ENCODE data around the gene PIP4K2B.

The PIP4K2B gene

DNA sequence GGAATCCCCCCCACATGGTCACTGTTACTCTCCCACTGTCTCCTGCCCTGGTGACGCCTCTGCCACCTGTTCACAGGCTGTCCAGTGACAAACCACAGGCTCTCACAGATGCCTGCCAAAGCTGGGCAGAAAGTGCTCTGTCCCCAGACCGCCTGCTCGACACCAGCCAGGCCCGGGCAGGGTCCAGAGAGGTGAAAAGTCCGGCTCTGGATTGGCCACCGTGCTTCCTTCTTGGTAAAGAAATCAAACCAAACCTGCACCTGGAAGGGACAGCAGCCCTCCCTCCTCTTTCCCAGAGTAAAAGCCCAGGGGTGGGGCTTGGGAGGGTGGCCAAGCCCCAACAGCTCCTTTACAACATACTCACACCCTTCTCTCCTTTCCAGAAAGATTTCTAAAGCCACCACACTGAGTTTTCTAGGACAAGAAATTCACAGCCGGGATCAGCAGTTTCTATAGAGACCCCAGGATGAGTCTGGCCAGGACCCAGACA, 57.4 kb downstream of the PIP4K2B start:
- peaks cover 40% of the 10 kb centered on the region for H3K36me3 ChIP-seq (ENCODE audit: insufficient read depth, low read depth, low read length)
- H3K27me3 ChIP-seq (ENCODE audit: insufficient read depth, low read length) = no peaks in the 10 kb centered on the region
- peaks cover 23% of the 10 kb centered on the region for H3K4me1 ChIP-seq (ENCODE audit: insufficient read depth, low read length)
- no peak overlapping the region for H3K4me3 ChIP-seq (ENCODE audit: low read length)
- peak overlapping the region; percentile 29 for H3K27ac ChIP-seq (ENCODE audit: low read length)
- H3K9me3 ChIP-seq (ENCODE audit: insufficient read depth, low read depth, low read length) = no peaks in the 10 kb centered on the region
- no peak overlapping the region for H3K9ac ChIP-seq (ENCODE audit: low read depth, low read length)

DNA sequence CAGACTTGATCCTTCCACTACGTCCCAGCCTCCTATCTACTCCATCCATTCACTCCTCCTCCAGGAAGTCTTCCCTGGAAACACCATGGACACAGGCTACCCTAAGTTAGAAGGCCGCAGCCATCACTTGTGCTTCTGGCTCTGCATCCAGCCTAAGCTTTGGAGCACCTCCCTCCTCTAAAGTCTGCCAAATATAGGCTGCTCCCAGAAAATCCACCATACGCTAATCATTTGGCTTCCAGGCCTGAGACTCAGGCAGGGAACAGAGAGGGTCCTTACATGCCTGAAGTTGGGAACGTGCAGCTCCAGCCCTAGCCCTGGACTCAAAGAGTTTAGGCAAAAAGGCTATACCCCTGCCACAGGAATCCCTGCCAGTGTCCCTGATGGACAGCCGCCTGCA, 57.9 kb downstream of the PIP4K2B start:
- no peak overlapping the region for H3K27ac ChIP-seq (ENCODE audit: low read length)
- H3K27me3 ChIP-seq (ENCODE audit: insufficient read depth, low read length) = no peaks in the 10 kb centered on the region
- H3K4me1 ChIP-seq (ENCODE audit: insufficient read depth, low read length) = peaks cover 18% of the 10 kb centered on the region
- no peak overlapping the region for H3K4me3 ChIP-seq (ENCODE audit: low read length)
- H3K9ac ChIP-seq (ENCODE audit: low read depth, low read length) = no peak overlapping the region
- no peaks in the 10 kb centered on the region for H3K9me3 ChIP-seq (ENCODE audit: insufficient read depth, low read depth, low read length)
- peaks cover 42% of the 10 kb centered on the region for H3K36me3 ChIP-seq (ENCODE audit: insufficient read depth, low read depth, low read length)

DNA sequence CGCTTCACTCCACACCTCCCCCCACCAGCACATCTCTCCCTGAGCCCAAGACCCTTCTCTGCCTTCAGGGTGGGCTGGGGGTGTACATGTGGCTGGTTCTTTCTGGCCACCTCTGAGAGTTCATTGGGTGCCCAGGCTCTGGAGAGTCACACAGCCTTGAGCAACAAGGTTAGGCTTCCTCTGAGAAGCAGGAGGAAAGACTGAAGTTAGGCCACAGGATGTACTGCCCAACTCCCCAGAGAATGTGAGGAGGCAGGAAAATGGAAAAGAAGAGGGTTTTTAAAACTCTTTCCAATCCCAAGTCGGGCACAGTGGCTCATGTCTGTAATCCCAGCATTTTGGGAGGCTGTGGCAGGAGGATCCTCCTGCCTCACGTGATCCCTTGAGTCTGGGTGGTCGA, 58.5 kb downstream of the PIP4K2B start:
- Histone ChIP-seq H3K27me3 (ENCODE audit: insufficient read depth, low read length) (no peaks in the 10 kb centered on the region), H3K36me3 (ENCODE audit: insufficient read depth, low read depth, low read length) (peaks cover 48% of the 10 kb centered on the region), H3K27ac (ENCODE audit: low read length) (no peak overlapping the region), H3K9ac (ENCODE audit: low read depth, low read length) (no peak overlapping the region), H3K4me3 (ENCODE audit: low read length) (no peak overlapping the region), H3K9me3 (ENCODE audit: insufficient read depth, low read depth, low read length) (no peaks in the 10 kb centered on the region), H3K4me1 (ENCODE audit: insufficient read depth, low read length) (peaks cover 12% of the 10 kb centered on the region)

DNA sequence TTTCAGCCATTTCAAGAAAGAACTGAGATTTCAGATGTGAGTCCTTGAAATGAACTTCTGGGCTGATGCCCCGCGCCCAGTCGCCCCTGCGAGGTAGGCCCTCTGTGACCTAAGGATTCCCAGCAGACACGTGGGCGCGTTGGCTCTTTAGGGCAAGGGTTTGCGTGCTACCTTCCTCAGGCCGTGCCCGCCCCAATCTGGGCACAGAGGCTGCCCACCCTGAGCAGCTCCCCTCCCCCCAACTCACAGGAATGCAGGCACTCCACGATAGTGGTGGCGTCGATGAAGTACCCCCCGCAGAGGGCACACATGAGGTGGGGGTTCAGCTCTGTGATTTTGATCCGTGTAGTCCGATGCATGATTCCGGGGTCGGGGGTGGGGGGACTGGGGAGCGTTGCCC, 59.3 kb downstream of the PIP4K2B start:
- H3K4me3 ChIP-seq (ENCODE audit: low read length) = no peak overlapping the region
- no peaks in the 10 kb centered on the region for H3K27me3 ChIP-seq (ENCODE audit: insufficient read depth, low read length)
- H3K9me3 ChIP-seq (ENCODE audit: insufficient read depth, low read depth, low read length) = no peaks in the 10 kb centered on the region
- no peak overlapping the region for H3K27ac ChIP-seq (ENCODE audit: low read length)
- no peak overlapping the region for H3K9ac ChIP-seq (ENCODE audit: low read depth, low read length)
- H3K36me3 ChIP-seq (ENCODE audit: insufficient read depth, low read depth, low read length) = peaks cover 54% of the 10 kb centered on the region
- H3K4me1 ChIP-seq (ENCODE audit: insufficient read depth, low read length) = peaks cover 10% of the 10 kb centered on the region

DNA sequence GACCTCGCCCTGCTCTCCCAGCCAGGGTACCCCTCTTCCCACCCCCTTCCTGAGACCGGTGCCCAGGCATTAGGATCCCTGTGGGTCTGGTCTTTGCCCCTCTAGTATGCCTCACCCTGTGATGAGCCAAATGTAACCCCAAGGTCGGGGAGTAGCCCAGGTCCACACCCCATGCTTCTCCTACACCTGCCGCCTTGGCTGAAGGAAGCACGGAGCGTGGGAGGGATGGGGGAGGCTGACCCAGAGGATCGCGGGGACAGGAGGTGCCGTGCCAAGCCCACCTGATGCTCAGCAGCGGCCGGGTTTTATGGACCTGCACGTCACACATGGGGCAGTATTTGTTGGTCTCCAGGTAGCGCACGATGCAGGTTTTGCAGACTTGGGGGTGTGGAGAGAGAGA, 60.1 kb downstream of the PIP4K2B start:
- H3K4me3 ChIP-seq (ENCODE audit: low read length) = no peak overlapping the region
- H3K9ac ChIP-seq (ENCODE audit: low read depth, low read length) = no peak overlapping the region
- peaks cover 10% of the 10 kb centered on the region for H3K4me1 ChIP-seq (ENCODE audit: insufficient read depth, low read length)
- no peaks in the 10 kb centered on the region for H3K27me3 ChIP-seq (ENCODE audit: insufficient read depth, low read length)
- H3K9me3 ChIP-seq (ENCODE audit: insufficient read depth, low read depth, low read length) = no peaks in the 10 kb centered on the region
- no peak overlapping the region for H3K27ac ChIP-seq (ENCODE audit: low read length)
- H3K36me3 ChIP-seq (ENCODE audit: insufficient read depth, low read depth, low read length) = peaks cover 59% of the 10 kb centered on the region

DNA sequence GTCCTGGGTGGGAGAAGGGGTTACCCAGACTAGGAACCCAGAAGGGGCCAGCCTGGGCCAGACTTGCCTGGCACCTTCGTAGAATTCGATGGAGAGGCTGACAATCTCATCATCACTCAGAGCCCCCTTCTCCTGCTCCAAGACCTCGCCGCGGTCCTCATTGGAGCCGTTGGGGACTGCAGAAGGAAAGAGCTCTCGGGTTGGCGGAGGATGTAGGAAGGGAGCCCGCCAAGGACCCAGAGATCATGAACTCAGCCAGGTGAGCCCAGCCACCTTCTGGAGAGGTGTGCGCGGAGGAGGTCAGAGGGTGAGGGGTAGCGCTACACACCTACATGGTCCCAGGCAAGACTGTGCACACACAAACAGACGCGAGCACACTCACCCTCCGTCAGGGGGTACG, 60.7 kb downstream of the PIP4K2B start:
- H3K4me3 ChIP-seq (ENCODE audit: low read length) = no peak overlapping the region
- H3K36me3 ChIP-seq (ENCODE audit: insufficient read depth, low read depth, low read length) = peaks cover 65% of the 10 kb centered on the region
- H3K9ac ChIP-seq (ENCODE audit: low read depth, low read length) = no peak overlapping the region
- H3K27me3 ChIP-seq (ENCODE audit: insufficient read depth, low read length) = no peaks in the 10 kb centered on the region
- no peak overlapping the region for H3K27ac ChIP-seq (ENCODE audit: low read length)
- H3K9me3 ChIP-seq (ENCODE audit: insufficient read depth, low read depth, low read length) = no peaks in the 10 kb centered on the region
- peaks cover 6% of the 10 kb centered on the region for H3K4me1 ChIP-seq (ENCODE audit: insufficient read depth, low read length)

DNA sequence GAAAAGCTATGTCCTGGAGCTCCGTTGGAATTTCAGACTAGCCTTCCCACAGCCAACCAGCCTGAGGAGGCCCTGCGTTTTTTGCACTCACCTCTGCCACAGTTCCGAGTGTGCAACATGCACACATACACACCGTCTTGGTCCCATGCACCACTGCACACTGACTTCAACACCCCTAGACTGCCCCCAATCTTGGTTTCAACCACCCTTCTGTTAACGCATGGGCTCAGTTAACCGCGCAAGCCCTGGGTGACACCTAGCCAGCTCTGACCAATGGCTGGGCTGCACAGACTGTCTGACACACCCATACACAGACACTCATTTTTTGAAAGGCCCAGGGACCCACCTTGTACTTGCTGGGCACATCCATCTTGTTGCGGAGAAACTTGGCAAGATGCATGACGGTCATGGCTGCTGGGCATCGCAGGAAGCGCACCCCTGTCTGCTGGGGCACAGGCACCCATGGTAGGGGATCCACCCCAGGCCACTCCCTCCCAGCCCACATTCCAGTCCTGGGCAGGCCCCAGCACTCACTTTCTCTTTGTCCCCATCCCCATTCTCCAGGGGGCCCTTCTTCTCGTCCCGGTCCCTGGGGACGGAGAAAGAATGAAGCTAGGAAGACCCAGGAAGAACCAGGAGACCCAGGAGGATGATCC, 61.2 kb downstream of the PIP4K2B start:
- Histone ChIP-seq H3K4me1 (ENCODE audit: insufficient read depth, low read length) (peaks cover 4% of the 10 kb centered on the region), H3K9ac (ENCODE audit: low read depth, low read length) (no peak overlapping the region), H3K9me3 (ENCODE audit: insufficient read depth, low read depth, low read length) (no peaks in the 10 kb centered on the region), H3K27me3 (ENCODE audit: insufficient read depth, low read length) (no peaks in the 10 kb centered on the region), H3K27ac (ENCODE audit: low read length) (no peak overlapping the region), H3K4me3 (ENCODE audit: low read length) (no peak overlapping the region), H3K36me3 (ENCODE audit: insufficient read depth, low read depth, low read length) (peaks cover 71% of the 10 kb centered on the region)

DNA sequence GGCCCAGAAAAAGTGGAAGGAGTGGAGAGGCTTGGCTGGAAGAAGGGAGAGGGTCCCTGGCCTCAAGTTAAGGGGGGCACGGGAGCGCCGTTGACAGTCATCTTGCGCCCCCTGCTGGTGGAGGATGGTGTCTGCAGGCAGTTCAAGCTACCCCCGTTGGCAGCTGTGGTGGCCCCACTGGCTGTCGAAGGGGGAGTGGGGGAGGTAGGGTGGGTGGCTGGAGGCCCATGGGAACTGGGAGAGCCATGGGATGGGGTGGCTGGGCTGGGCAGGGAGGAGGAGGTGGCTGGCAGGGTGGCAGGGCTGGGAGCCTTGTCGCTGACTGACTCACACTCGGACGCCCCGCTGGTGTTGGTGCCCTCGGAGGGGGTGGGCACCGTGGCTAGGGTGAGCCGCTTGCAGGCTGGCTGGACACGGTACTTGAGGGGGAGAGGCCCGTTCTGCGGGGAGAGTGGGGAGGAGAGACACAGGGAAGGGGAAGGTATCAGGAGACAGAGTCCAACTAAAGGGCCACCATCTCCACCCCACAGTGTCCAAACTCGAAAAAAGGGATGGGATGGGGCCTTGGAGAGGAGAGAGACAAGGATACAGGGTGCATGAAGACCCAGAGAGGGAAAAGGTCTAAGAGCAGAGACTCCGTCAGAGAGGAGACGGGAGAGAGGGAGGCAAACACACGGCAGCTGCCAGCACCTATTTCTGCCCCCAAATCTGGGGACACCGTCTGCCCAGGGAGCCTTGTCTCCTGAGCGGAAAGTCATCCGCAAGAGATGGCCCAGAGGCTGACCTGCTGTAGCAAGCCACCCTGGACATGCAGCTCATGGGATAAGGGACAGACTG, 64.0 kb downstream of the PIP4K2B start:
- H3K4me1 ChIP-seq (ENCODE audit: insufficient read depth, low read length) = no peaks in the 10 kb centered on the region
- H3K4me3 ChIP-seq (ENCODE audit: low read length) = no peak overlapping the region
- H3K27me3 ChIP-seq (ENCODE audit: insufficient read depth, low read length) = no peaks in the 10 kb centered on the region
- no peaks in the 10 kb centered on the region for H3K9me3 ChIP-seq (ENCODE audit: insufficient read depth, low read depth, low read length)
- no peak overlapping the region for H3K9ac ChIP-seq (ENCODE audit: low read depth, low read length)
- peaks cover 69% of the 10 kb centered on the region for H3K36me3 ChIP-seq (ENCODE audit: insufficient read depth, low read depth, low read length)
- no peak overlapping the region for H3K27ac ChIP-seq (ENCODE audit: low read length)

DNA sequence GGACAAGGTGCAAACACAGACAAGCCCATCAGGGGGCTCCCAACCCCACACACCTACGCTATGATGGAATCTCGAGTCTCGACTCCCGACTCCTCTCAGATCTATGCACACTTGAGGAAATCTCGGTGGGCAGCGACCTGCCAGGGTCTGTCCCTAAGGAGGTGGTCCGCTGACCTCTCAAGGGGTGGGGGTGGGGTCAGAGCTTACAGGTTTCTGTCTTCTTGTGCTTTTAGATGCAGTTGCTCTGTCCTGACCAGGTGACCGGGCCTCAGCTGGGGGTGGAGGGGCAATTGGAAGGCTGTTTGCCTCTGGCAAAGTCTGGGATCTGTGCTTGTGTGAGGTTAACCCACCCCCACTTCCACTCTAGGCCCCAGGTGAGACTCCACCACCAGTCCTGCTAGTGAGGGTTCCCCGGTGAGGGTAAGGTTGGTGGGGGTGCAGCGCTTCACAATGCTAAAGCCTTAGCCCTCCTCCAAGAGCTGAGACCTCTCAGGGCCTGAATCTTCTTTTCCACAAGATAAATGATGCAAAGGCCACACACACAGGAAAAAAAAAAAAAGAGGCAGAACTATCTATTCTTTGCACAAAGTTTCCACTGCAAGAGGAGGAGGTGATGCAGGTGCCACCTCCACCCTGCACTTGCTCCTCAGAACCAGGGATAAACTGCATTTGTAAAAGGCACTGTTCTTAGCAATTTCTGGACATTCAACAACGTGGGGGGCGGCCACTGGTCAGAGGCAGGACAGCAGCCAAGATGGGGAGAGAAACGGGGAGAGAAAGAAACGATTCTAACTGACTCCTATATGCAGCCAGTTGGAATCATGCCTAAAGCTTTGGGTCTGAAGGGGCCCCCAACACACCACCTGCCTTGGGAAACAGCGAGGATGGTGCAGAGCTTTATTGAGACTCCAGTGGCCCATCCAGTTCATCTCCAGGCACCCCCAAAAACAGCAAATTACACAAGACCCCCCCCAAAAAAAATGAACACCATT, 65.1 kb downstream of the PIP4K2B start:
- no peak overlapping the region for H3K9ac ChIP-seq (ENCODE audit: low read depth, low read length)
- no peak overlapping the region for H3K27ac ChIP-seq (ENCODE audit: low read length)
- no peaks in the 10 kb centered on the region for H3K4me1 ChIP-seq (ENCODE audit: insufficient read depth, low read length)
- peaks cover 60% of the 10 kb centered on the region for H3K36me3 ChIP-seq (ENCODE audit: insufficient read depth, low read depth, low read length)
- no peaks in the 10 kb centered on the region for H3K9me3 ChIP-seq (ENCODE audit: insufficient read depth, low read depth, low read length)
- H3K27me3 ChIP-seq (ENCODE audit: insufficient read depth, low read length) = peaks cover 5% of the 10 kb centered on the region
- H3K4me3 ChIP-seq (ENCODE audit: low read length) = no peak overlapping the region

DNA sequence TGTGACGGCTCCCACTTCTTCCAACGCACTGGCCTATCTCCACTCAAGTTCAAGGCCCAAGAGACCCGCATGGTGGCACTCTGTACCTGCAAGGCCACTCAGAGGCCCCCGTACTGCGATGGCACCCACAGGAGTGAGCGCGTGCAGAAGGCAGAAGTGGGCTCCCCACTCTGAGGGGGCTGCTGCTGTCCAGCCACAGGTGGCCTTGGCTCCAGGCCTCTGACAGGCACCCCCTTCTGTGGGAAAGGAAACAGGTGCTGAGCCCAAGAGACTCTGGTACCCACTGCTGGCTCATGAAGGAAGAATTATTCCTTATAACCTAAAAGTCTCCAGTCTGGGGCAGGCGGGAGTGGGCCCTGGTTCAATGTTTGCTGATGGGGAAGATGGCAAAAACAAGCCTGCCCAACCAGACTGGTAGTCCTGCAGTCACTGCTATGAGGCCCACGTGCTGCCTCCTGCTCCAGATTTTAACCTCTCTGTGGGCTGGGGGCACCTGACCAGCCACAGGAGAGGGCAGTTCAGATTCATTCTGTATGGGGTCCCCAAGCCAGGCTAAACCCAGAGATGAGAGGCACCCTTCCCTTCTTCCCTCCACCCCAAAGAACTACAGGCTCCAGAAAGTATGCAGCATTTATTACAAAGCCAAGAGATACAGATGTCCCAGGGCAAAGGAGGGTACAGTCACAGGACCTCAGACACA, 65.9 kb downstream of the PIP4K2B start:
- Histone ChIP-seq H3K9me3 (ENCODE audit: insufficient read depth, low read depth, low read length) (no peaks in the 10 kb centered on the region), H3K27ac (ENCODE audit: low read length) (no peak overlapping the region), H3K36me3 (ENCODE audit: insufficient read depth, low read depth, low read length) (peaks cover 52% of the 10 kb centered on the region), H3K4me3 (ENCODE audit: low read length) (no peak overlapping the region), H3K4me1 (ENCODE audit: insufficient read depth, low read length) (no peaks in the 10 kb centered on the region), H3K9ac (ENCODE audit: low read depth, low read length) (no peak overlapping the region), H3K27me3 (ENCODE audit: insufficient read depth, low read length) (peaks cover 13% of the 10 kb centered on the region)

Data from iPS-20b (cell line).